Activated CD4-positive, alpha-beta T cell treated with anti-CD3 and anti-CD28 coated beads, Interleukin-2, amount 10 ng/mL, durations not matched to agents 24 days and 14 days (primary cell): ENCODE measurements around the gene RBM26. TPM values are rescaled to one million over a fixed set of nuclear protein-coding genes. Genes with fewer than 3 reads are reported as not detected.

Experiments used
- DNase-seq: peaks from one replicate; pipeline ENCODE4 v3.0.0; 2022
- H3K27ac Mint-ChIP-seq: one replicate; pipeline ENCODE4 v1.8.0; 2022; ENCODE audit warnings: mild to moderate bottlenecking, mixed read lengths
- H3K27me3 Mint-ChIP-seq: one replicate; pipeline ENCODE4 v1.8.0; 2022; ENCODE audit warnings: mixed read lengths
- H3K36me3 Mint-ChIP-seq: one replicate; pipeline ENCODE4 v1.8.0; 2022; ENCODE audit warnings: low read depth, mild to moderate bottlenecking, mixed read lengths
- H3K4me1 Mint-ChIP-seq: one replicate; pipeline ENCODE4 v1.8.0; 2021; ENCODE audit warnings: mixed read lengths
- H3K4me3 Mint-ChIP-seq: one replicate; pipeline ENCODE4 v1.8.0; 2022; ENCODE audit warnings: mild to moderate bottlenecking, moderate library complexity, mixed read lengths
- H3K9me3 Mint-ChIP-seq: one replicate; pipeline ENCODE4 v1.8.0; 2021; ENCODE audit warnings: mixed read lengths
- intact Hi-C: fragments of 100-400 bp; cut with micrococcal nuclease; formaldehyde crosslinking; loops from one replicate; pipeline ENCODE4 v1.15.1; 2023
- total RNA-seq: library from RNA; stranded (reverse); gene quantifications from 2 replicates; pipeline ENCODE4 v1.2.3, GENCODE V29; 2022

The RBM26 gene
- total RNA-seq, 1 donor from 2014 or later, result 100 TPM

DNA sequence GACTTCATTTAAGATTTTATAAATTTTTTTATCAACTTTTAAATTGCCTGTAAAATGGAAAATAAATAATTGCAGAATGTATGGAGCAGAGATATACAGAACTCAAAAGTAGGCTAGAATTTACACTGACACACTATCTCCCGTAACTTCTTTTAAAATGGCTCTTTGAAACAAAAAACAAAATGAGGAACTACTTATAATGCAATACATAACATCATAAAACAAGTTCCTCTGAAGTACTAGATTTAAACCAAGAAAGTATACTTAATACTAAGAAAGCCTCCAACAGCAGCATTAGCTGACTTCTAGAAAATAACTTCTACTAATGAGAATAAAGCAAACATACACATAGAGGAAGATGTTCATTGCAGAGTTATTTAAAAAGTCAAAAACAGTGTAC is 17.0 kb downstream of the RBM26 start:
- H3K27ac Mint-ChIP-seq, result no peak overlapping the region
- peaks cover 24% of the 10 kb centered on the region for H3K36me3 Mint-ChIP-seq
- no peak overlapping the region for H3K4me3 Mint-ChIP-seq
- no peak for DNase-seq
- H3K4me1 Mint-ChIP-seq, result peaks cover 50% of the 10 kb centered on the region
- intact Hi-C loops, result loop anchor here (5.0 kb wide), 1 partner anchor 67 kb away; no protein-coding TSS in a partner anchor
- H3K27me3 Mint-ChIP-seq, result no peaks in the 10 kb centered on the region
- H3K9me3 Mint-ChIP-seq, result no peaks in the 10 kb centered on the region

- no peak overlapping the region for H3K27ac Mint-ChIP-seq
- H3K9me3 Mint-ChIP-seq, result no peaks in the 10 kb centered on the region
- H3K4me3 Mint-ChIP-seq, result no peak overlapping the region
- H3K4me1 Mint-ChIP-seq, result peaks cover 44% of the 10 kb centered on the region
- no peak for DNase-seq
- peaks cover 22% of the 10 kb centered on the region for H3K36me3 Mint-ChIP-seq
- intact Hi-C loops, result loop anchor here (2.0 to 5.0 kb wide), 2 partner anchors 27 to 66 kb away; no protein-coding TSS in a partner anchor
- H3K27me3 Mint-ChIP-seq, result no peaks in the 10 kb centered on the region
Observed at GRCh38 chr13:79387853-79388252, 18.2 kb downstream of the RBM26 start.

DNA sequence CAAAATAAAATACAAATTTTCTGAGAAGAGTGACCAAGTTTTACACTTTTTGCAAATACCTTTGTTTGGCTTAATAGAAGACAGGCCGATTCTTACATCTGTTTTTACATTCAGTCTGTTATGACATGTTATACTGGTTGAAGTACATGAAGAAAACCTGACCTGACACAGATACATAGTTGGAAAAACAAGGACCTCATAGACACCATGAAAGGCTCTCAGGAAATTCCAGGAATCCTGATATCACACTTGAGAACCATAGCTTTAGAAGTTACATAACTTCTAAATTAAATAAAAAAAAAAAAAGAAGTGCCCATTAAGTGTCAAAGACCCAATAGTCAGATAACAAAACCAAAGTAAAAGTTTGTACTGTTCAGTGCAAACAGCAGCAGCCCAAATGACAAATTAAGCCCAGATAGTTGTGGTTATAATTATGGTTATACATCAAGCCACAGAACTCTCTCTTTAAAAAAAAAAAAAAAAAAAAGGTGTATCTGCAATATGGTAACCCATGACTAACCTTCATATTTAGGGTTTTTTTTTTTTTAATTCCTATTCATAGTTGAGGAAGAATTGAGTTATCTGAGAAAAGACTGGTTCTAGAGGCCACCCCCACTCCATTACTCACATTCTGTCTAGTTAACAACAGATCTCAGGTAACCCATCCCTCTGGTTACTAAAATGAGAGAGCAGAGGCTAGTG is 19.8 kb downstream of the RBM26 start:
- peak overlapping the region; percentile 51 for H3K27ac Mint-ChIP-seq
- intact Hi-C loops, result loop anchor here (2.0 to 5.0 kb wide), 2 partner anchors 25 to 64 kb away; no protein-coding TSS in a partner anchor
- H3K9me3 Mint-ChIP-seq, result no peaks in the 10 kb centered on the region
- no peak for DNase-seq
- peak overlapping the region; percentile 34 for H3K4me3 Mint-ChIP-seq
- peaks cover 22% of the 10 kb centered on the region for H3K36me3 Mint-ChIP-seq
- H3K4me1 Mint-ChIP-seq, result peaks cover 45% of the 10 kb centered on the region
- no peaks in the 10 kb centered on the region for H3K27me3 Mint-ChIP-seq

- peak overlapping the region; percentile 56 for H3K27ac Mint-ChIP-seq
- no peaks in the 10 kb centered on the region for H3K9me3 Mint-ChIP-seq
- DNase-seq, result peak; percentile 68
- no peaks in the 10 kb centered on the region for H3K27me3 Mint-ChIP-seq
- H3K4me1 Mint-ChIP-seq, result peaks cover 47% of the 10 kb centered on the region
- H3K36me3 Mint-ChIP-seq, result peaks cover 24% of the 10 kb centered on the region
- H3K4me3 Mint-ChIP-seq, result no peak overlapping the region
- intact Hi-C loops, result loop anchor here (1.0 to 5.0 kb wide), 3 partner anchors 8 to 63 kb away; no protein-coding TSS in a partner anchor
Observed at GRCh38 chr13:79385694-79386093, 20.4 kb downstream of the RBM26 start.

DNA sequence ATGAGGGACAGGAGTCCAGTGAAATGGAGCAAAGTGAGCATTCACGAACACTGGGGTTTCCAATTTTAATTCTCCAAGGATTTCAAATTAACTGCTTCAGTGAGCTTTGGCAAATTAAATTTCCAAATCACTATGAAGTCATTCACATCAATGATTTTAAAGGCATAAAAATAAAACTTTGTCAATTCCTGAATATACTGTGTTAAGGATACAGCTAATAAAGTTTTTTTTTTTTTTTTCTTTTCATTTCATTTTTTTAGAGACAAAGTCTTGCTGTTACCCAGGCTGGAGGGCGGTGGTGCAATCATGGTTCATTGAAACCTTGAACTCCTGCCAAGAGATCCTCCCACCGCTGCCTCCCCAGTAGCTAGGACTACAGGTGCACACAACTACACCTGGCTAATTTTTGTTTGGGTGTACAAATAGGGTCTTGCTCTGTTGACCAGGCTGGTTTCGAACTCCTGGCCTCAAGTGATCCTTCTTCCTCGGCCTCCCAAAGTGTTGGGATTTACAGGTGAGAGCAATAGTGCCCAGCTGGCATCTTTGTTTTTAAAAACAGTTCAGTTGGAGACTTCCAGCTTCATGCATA is 21.9 kb downstream of the RBM26 start:
- DNase-seq, result no peak
- H3K4me3 Mint-ChIP-seq, result no peak overlapping the region
- H3K27ac Mint-ChIP-seq, result no peak overlapping the region
- peaks cover 31% of the 10 kb centered on the region for H3K36me3 Mint-ChIP-seq
- intact Hi-C loops, result no loop called here
- H3K9me3 Mint-ChIP-seq, result no peaks in the 10 kb centered on the region
- no peaks in the 10 kb centered on the region for H3K27me3 Mint-ChIP-seq
- H3K4me1 Mint-ChIP-seq, result peaks cover 52% of the 10 kb centered on the region

GRCh38 chr13:79382545-79383275 is 23.3 kb downstream of the RBM26 start:
- intact Hi-C loops, result no loop called here
- H3K4me3 Mint-ChIP-seq, result peak overlapping the region; percentile 69
- H3K36me3 Mint-ChIP-seq, result peaks cover 33% of the 10 kb centered on the region
- peaks cover 43% of the 10 kb centered on the region for H3K4me1 Mint-ChIP-seq
- no peak for DNase-seq
- H3K27ac Mint-ChIP-seq, result peak overlapping the region; percentile 43
- no peaks in the 10 kb centered on the region for H3K9me3 Mint-ChIP-seq
- H3K27me3 Mint-ChIP-seq, result no peaks in the 10 kb centered on the region

DNA sequence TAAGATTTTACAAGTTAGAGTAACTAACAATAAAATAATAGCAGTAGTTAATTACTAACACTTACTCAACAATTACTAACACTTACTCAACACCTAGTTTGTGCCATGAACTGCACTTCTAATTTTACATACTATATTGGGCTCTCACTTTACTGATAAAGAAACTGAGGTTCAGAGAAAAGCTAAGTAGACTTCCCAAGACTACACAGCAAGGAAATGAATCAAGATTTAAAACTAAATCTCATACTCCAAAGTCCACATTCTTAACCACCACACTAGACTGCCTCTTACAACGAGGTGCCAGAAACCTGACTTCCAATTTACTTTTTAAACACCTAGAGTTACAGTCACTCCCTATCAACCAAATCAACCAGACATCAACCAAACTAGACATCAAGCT is 25.1 kb downstream of the RBM26 start:
- Mint-ChIP-seq H3K4me3 (no peak overlapping the region), H3K27ac (peak overlapping the region; percentile 64), H3K36me3 (peaks cover 38% of the 10 kb centered on the region)

GRCh38 chr13:79379274-79379673 is 26.8 kb downstream of the RBM26 start:
- H3K9me3 Mint-ChIP-seq, result no peaks in the 10 kb centered on the region
- no peaks in the 10 kb centered on the region for H3K27me3 Mint-ChIP-seq
- intact Hi-C loops, result loop anchor here (2.0 kb wide), 1 partner anchor 14 kb away; no protein-coding TSS in a partner anchor
- no peak overlapping the region for H3K4me3 Mint-ChIP-seq
- H3K4me1 Mint-ChIP-seq, result peaks cover 30% of the 10 kb centered on the region
- H3K27ac Mint-ChIP-seq, result no peak overlapping the region
- DNase-seq, result no peak
- H3K36me3 Mint-ChIP-seq, result peaks cover 37% of the 10 kb centered on the region

More for the DNA sequence above, 25.1 kb downstream of the RBM26 start:
- Mint-ChIP-seq H3K27me3 (no peaks in the 10 kb centered on the region), H3K4me1 (peaks cover 37% of the 10 kb centered on the region), H3K9me3 (no peaks in the 10 kb centered on the region)
- intact Hi-C loops, result no loop called here
- DNase-seq, result no peak

GRCh38 chr13:79376843-79377242 is 29.2 kb downstream of the RBM26 start:
- no peaks in the 10 kb centered on the region for H3K27me3 Mint-ChIP-seq
- no peak overlapping the region for H3K27ac Mint-ChIP-seq
- no peaks in the 10 kb centered on the region for H3K9me3 Mint-ChIP-seq
- no peak overlapping the region for H3K4me3 Mint-ChIP-seq
- H3K4me1 Mint-ChIP-seq, result peaks cover 14% of the 10 kb centered on the region
- H3K36me3 Mint-ChIP-seq, result peaks cover 33% of the 10 kb centered on the region
- DNase-seq, result no peak
- intact Hi-C loops, result no loop called here

GRCh38 chr13:79374578-79374977 is 31.5 kb downstream of the RBM26 start:
- Mint-ChIP-seq H3K4me3 (no peak overlapping the region), H3K27me3 (no peaks in the 10 kb centered on the region), H3K36me3 (peaks cover 42% of the 10 kb centered on the region), H3K4me1 (peaks cover 1% of the 10 kb centered on the region), H3K9me3 (no peaks in the 10 kb centered on the region), H3K27ac (no peak overlapping the region)
- DNase-seq, result no peak
- intact Hi-C loops, result no loop called here

DNA sequence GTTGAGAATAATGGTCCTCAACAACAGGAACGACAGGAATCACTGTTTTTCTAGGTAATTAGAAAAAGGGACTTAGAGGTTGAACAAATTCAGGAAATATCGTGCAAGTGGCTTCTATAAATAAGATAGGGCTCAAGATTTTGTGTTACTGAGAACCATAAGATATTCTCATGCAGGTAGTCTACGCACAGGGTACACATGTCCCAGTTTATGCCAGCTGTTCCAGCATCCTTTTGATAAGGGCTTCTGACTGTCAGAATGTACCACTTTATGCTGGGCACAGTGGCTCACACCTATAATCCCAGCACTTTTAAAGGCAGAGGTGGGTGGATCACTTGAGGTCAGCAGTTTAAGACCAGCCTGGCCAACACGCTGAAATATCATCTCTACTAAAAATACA is 32.1 kb downstream of the RBM26 start:
- intact Hi-C loops, result no loop called here
- Mint-ChIP-seq H3K27me3 (no peaks in the 10 kb centered on the region), H3K27ac (no peak overlapping the region), H3K9me3 (no peaks in the 10 kb centered on the region), H3K4me3 (no peak overlapping the region), H3K4me1 (peaks cover 4% of the 10 kb centered on the region), H3K36me3 (peaks cover 42% of the 10 kb centered on the region)
- no peak for DNase-seq

GRCh38 chr13:79369226-79369625 is 36.8 kb downstream of the RBM26 start:
- Mint-ChIP-seq H3K27ac (no peak overlapping the region), H3K36me3 (peaks cover 62% of the 10 kb centered on the region), H3K27me3 (no peaks in the 10 kb centered on the region), H3K4me3 (no peak overlapping the region), H3K4me1 (peaks cover 2% of the 10 kb centered on the region), H3K9me3 (no peaks in the 10 kb centered on the region)
- DNase-seq, result no peak
- intact Hi-C loops, result no loop called here

DNA sequence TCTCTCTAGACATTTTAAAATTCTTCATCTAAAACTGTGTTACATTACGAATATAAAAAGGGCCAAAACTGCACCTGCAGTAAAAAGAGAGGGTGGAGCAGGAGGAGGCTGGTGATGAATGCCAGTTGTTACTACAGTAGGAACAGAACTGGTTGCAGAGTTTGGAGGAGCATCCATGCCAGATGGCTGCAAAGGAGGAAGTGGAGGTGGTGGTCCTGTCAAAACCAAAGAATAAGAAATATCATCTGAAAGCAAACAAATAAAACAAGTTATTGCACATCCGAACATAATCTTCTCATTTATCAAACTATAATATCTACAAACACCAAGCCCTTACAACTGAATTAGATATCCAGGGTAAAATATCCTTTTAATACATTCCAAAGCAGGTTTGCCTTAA is 40.1 kb downstream of the RBM26 start:
- Mint-ChIP-seq H3K9me3 (no peaks in the 10 kb centered on the region), H3K27ac (no peak overlapping the region), H3K4me1 (peaks cover 15% of the 10 kb centered on the region), H3K4me3 (no peak overlapping the region), H3K36me3 (peaks cover 76% of the 10 kb centered on the region), H3K27me3 (no peaks in the 10 kb centered on the region)
- no peak for DNase-seq
- intact Hi-C loops, result no loop called here

GRCh38 chr13:79361299-79361698 is 44.8 kb downstream of the RBM26 start:
- peaks cover 19% of the 10 kb centered on the region for H3K4me1 Mint-ChIP-seq
- no peak overlapping the region for H3K4me3 Mint-ChIP-seq
- DNase-seq, result no peak
- H3K9me3 Mint-ChIP-seq, result no peaks in the 10 kb centered on the region
- H3K27me3 Mint-ChIP-seq, result no peaks in the 10 kb centered on the region
- intact Hi-C loops, result loop anchor here (2.0 to 5.0 kb wide), 2 partner anchors 26 to 34 kb away; no protein-coding TSS in a partner anchor
- peaks cover 65% of the 10 kb centered on the region for H3K36me3 Mint-ChIP-seq
- H3K27ac Mint-ChIP-seq, result no peak overlapping the region
